A673 (cell line): ENCODE measurements around the gene DGKD.

Experiments
- CTCF ChIP-seq: fragments of 300-800, 200-600 bp; sonication (generic); conservative IDR thresholded peaks from 2 replicates; pipeline ENCODE4 v1.5.1; 2017; ENCODE audit warnings: low read depth, mild to moderate bottlenecking, antibody characterized with exemption, low read length, moderate library complexity, mixed read lengths
- EZH2 ChIP-seq: fragments of 200-600 bp; sonication (generic); IDR thresholded peaks from 2 replicates; pipeline ENCODE4 v1.6.1; 2017; ENCODE audit warnings: borderline replicate concordance, low read depth, mild to moderate bottlenecking, mixed read lengths, antibody characterized with exemption, low read length; ENCODE audit not compliant: poor library complexity, severe bottlenecking

- TF ChIP-seq CTCF (no peak), EZH2 (no peak)
Observed at GRCh38 chr2:233461481-233461891, 107.2 kb downstream of the DGKD start.
